K562 (cell line): ENCODE measurements around the gene TMEM129. TPM values are rescaled to one million over a fixed set of nuclear protein-coding genes. Genes with fewer than 3 reads are reported as not detected.

ENCODE experiments used
- ATAC-seq: fragments of 200-7000 bp; cut with Tn5 transposase; 3 replicates; pipeline ENCODE4 v1.9.1; 2020; ENCODE audit warnings: moderate library complexity
- BruUV-seq: library from RNA; stranded (reverse); fragments of 400-500 nt; replicated peaks from 2 replicates; lab custom pipeline; 2021; lab: Mats Ljungman, UMichigan
- CTCF ChIA-PET: fragments of 300-600 bp; formaldehyde crosslinking; extraction: SDS; loops from one replicate; lab custom pipeline; 2021; ENCODE audit warnings: low intra/inter-chr PET ratio; lab: Yijun Ruan, JAX
- POLR2A ChIA-PET: fragments of 300-600, 350-650 bp; sonication (Branson Sonifier 250); formaldehyde crosslinking; extraction: SDS; loops from one replicate; lab custom pipeline; 2021; ENCODE audit warnings: antibody characterized with exemption, inconsistent platforms; lab: Yijun Ruan, JAX
- DNase-seq, 4 experiments: peaks; one replicate each; pipeline versions ENCODE4 v3.0.0 to v3.0.0-alpha.2; 2011 to 2018; ENCODE audit warnings: low spot score in 3 of 4, mixed read lengths in 3 of 4; ENCODE audit errors: extremely low read depth in 1 of 4
- FAIRE-seq: peaks from 2 replicates; lab custom pipeline; 2011; peaks lifted over from hg19 to GRCh38; lab: Jason Lieb, UNC
- H2AFZ ChIP-seq: 2 replicates; pipeline ENCODE4 v1.6.0; 2011; ENCODE audit warnings: low read depth, low read length, control low read depth, inconsistent platforms
- H3K27ac ChIP-seq: fragments of 200-600 bp; 3 replicates; pipeline ENCODE4 v1.8.0; 2011; ENCODE audit warnings: low read depth, mild to moderate bottlenecking, control low read depth, inconsistent platforms, low read length, moderate library complexity, mixed read lengths; ENCODE audit errors: extremely low read depth
- H3K27me3 ChIP-seq, 2 experiments: fragments of 300-600 bp in 1 of 2; 2 replicates in 1 of 2; 3 replicates in 1 of 2; pipeline versions ENCODE4 v1.6.0 to v1.8.0; 2011; ENCODE audit warnings: inconsistent platforms in 2 of 2, low read length in 2 of 2, mild to moderate bottlenecking in 1 of 2, mixed read lengths in 1 of 2, moderate library complexity in 1 of 2; ENCODE audit not compliant: control insufficient read depth in 2 of 2, insufficient read depth in 2 of 2
- H3K36me3 ChIP-seq: fragments of 300-600 bp; 3 replicates; pipeline ENCODE4 v1.8.0; 2011; ENCODE audit warnings: mild to moderate bottlenecking, low read length, inconsistent platforms; ENCODE audit not compliant: control insufficient read depth, insufficient read depth
- H3K4me1 ChIP-seq, 2 experiments: fragments of 200-600 bp in 1 of 2; replicated peaks in 1 of 2; 2 replicates in 1 of 2; 3 replicates in 1 of 2; pipeline versions ENCODE4 v1.5.1 to v1.8.0; 2011; ENCODE audit warnings: inconsistent platforms in 2 of 2, low read length in 2 of 2, mild to moderate bottlenecking in 1 of 2, mixed read lengths in 1 of 2, moderate library complexity in 1 of 2; ENCODE audit not compliant: control insufficient read depth in 2 of 2, insufficient read depth in 2 of 2
- H3K4me2 ChIP-seq: 2 replicates; pipeline ENCODE4 v1.6.1; 2011; ENCODE audit warnings: low read length, control low read depth, inconsistent platforms, mixed read lengths; ENCODE audit not compliant: insufficient read depth
- H3K4me3 ChIP-seq: fragments of 200-600 bp; sonication (generic), shearing (Covaris generic); 2 replicates; pipeline ENCODE4 v1.5.1; 2016; ENCODE audit warnings: control low read depth, inconsistent platforms
- H3K79me2 ChIP-seq: fragments of 200-600 bp; 3 replicates; pipeline ENCODE4 v1.8.0; 2011; ENCODE audit warnings: low read length, inconsistent platforms; ENCODE audit not compliant: control insufficient read depth, insufficient read depth
- H3K9ac ChIP-seq, 2 experiments: 2 replicates each; pipeline versions ENCODE4 v1.6.0 to v1.6.1; 2011; ENCODE audit warnings: low read depth in 2 of 2, low read length in 2 of 2, control low read depth in 1 of 2, inconsistent platforms in 1 of 2, mild to moderate bottlenecking in 1 of 2, mixed read lengths in 1 of 2; ENCODE audit not compliant: insufficient read depth in 1 of 2
- H3K9me1 ChIP-seq: one replicate; pipeline ENCODE4 v1.6.0; 2011; ENCODE audit warnings: inconsistent platforms, mild to moderate bottlenecking, low read length, moderate library complexity; ENCODE audit not compliant: control insufficient read depth, insufficient read depth
- H3K9me3 ChIP-seq: replicated peaks from 2 replicates; pipeline ENCODE4 v1.5.1; 2011; ENCODE audit warnings: low read depth, low read length, inconsistent platforms; ENCODE audit not compliant: control insufficient read depth, insufficient read depth
- H4K20me1 ChIP-seq: replicated peaks from 2 replicates; pipeline ENCODE4 v1.6.1; 2011; ENCODE audit warnings: low read length, inconsistent platforms, mixed read lengths; ENCODE audit not compliant: control insufficient read depth, insufficient read depth
- BRCA1 ChIP-seq, 2 experiments: fragments of 450-650 bp in 1 of 2; sonication (generic) in 1 of 2; formaldehyde crosslinking in 1 of 2; IDR thresholded peaks; 2 replicates each; pipeline versions ENCODE4 v1.5.0 to v1.6.1; 2017 to 2020; ENCODE audit warnings: mild to moderate bottlenecking in 1 of 2, missing genetic modification reagents in 1 of 2
- KDM5B ChIP-seq: fragments of 200-600 bp; sonication (generic); IDR thresholded peaks from 2 replicates; pipeline ENCODE4 v1.6.1; 2012; ENCODE audit warnings: low read depth, mild to moderate bottlenecking, moderate library complexity, low read length, control low read depth, inconsistent platforms; ENCODE audit not compliant: insufficient replicate concordance
- SIRT6 ChIP-seq: IDR thresholded peaks from one replicate; pipeline ENCODE4 v1.6.1; 2012; ENCODE audit warnings: low read depth, mild to moderate bottlenecking, control low read depth, inconsistent platforms, low read length, moderate library complexity
- STAG1 ChIP-seq: sonication (generic); formaldehyde crosslinking; IDR thresholded peaks from 2 replicates; pipeline ENCODE4 v1.5.0; 2020; ENCODE audit warnings: missing genetic modification reagents, borderline replicate concordance
- TEAD4 ChIP-seq, 2 experiments: sonication (generic) in 1 of 2; formaldehyde crosslinking in 1 of 2; IDR thresholded peaks; 2 replicates each; pipeline versions ENCODE4 v1.6.1 to v1.8.0; 2012 to 2022; ENCODE audit warnings: borderline replicate concordance in 1 of 2, inconsistent platforms in 1 of 2, low read length in 1 of 2, mild to moderate bottlenecking in 1 of 2, missing genetic modification reagents in 1 of 2
- ZC3H4 ChIP-seq: sonication (generic); formaldehyde crosslinking; IDR thresholded peaks from 2 replicates; pipeline ENCODE4 v1.9.0; 2021; ENCODE audit warnings: missing genetic modification reagents, borderline replicate concordance
- ZNF445 ChIP-seq: fragments of 250-450 bp; sonication (Bioruptor Pico); IDR thresholded peaks from 2 replicates; pipeline ENCODE4 v1.4.0; 2020; ENCODE audit warnings: low read depth, mild to moderate bottlenecking, moderate library complexity
- ZNF511 ChIP-seq: sonication (generic); formaldehyde crosslinking; IDR thresholded peaks from 2 replicates; pipeline ENCODE4 v1.8.0; 2022; ENCODE audit warnings: mild to moderate bottlenecking, missing genetic modification reagents
- WGBS: fragments of 100-300 bp; shearing (Covaris generic); methylation state at CpG from one replicate; pipeline ENCODE4 v1.1.6; 2016; ENCODE audit warnings: low coverage, mixed read lengths; ENCODE audit not compliant: insufficient coverage; ENCODE audit errors: missing lambda C conversion rate; 5-methylcytosine and 5-hydroxymethylcytosine counted together
- in situ Hi-C: fragments of 300-500 bp; cut with MboI; formaldehyde crosslinking; loops from 4 replicates; pipeline ENCODE4 v1.15.0; 2018; ENCODE audit warnings: inconsistent platforms, mixed read lengths
- intact Hi-C: fragments of 100-400 bp; cut with micrococcal nuclease; formaldehyde crosslinking; loops from 2 replicates; pipeline ENCODE4 v1.14.2; 2022
- polyA plus RNA-seq, 8 experiments: library from polyadenylated mRNA; depleted of rRNA in 4 of 8; stranded (reverse) in 5 of 8; unstranded in 3 of 8; fragments of >200 nt; fragmentation: Nextera tagmentation in 2 of 8; fragmentation: Illumina TruSeq in 1 of 8; extraction: Ambion mirVana in 2 of 8; extraction: Trizol in 1 of 8; gene quantifications; 2 replicates each; pipeline versions ENCODE4 v1.2.1 to v1.2.3, GENCODE V29; 2011 to 2014; ENCODE audit warnings: inconsistent platforms in 1 of 8, missing spikeins in 1 of 8
- total RNA-seq, 7 experiments: library from RNA; depleted of rRNA in 6 of 7; stranded (reverse); fragments of >200 nt in 6 of 7; fragmentation: Illumina TruSeq in 2 of 7; extraction: Trizol in 2 of 7; gene quantifications; 2 replicates each; pipeline versions ENCODE4 v1.2.1 to v1.2.3, GENCODE V29; 2011 to 2021; ENCODE audit warnings: low replicate concordance in 1 of 7

The TMEM129 gene
- total and polyA plus RNA-seq, 9 of the 15 experiments (the other 6 are each of a cell fraction or from before 2014, with no cell fraction given) = 0.34 to 47.2 (median 18.8) TPM

DNA sequence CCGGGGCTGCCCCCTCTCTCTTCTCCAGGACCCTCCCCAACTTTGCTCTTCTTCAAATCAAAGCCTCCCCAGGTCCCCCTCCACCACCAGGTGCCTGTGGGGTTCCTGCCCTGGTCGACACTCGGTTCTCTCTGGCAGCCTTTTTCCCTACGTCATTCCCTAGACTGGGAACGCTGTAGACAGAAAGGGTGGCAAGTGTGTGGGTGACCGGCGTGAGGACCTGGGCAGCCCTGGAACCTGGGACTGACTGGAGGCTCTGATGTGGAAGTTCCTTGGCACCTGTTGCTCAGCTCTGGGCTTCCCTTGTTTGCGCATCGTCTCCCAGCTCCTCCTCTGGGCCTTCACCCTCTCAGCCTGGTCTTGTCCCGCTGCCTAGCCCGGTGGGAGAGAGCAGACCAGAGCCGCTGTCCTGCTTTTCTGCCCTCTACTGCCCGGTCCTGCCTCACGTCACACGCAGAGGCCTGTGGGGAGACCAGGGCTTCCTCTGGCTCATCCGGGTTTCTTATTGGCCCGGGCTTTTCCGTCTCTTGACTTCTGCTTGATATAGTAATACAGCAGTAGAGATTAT, 1.5 kb upstream of the TMEM129 start:
- Histone ChIP-seq H3K9me1 (no peaks in the 10 kb centered on the region), H3K4me3 (peak overlapping the region; percentile 98), H3K9me3 (no peaks in the 10 kb centered on the region), H3K79me2 (peaks cover 86% of the 10 kb centered on the region), H3K36me3 (peaks cover 63% of the 10 kb centered on the region; the same call in 2 of the 3 replicates), H3K4me1 (peaks cover 10 to 60% of the 10 kb centered on the region in 2 experiments; a peak in 4 of 5 replicates), H3K27me3 (no peaks in the 10 kb centered on the region), H2AFZ (no peak overlapping the region), H3K4me2 (peak overlapping the region; percentile 77), H3K9ac (peak overlapping the region; percentile 90 to 95), H4K20me1 (peaks cover 14% of the 10 kb centered on the region), H3K27ac (peak overlapping the region; percentile 95)
- ChIA-PET POLR2A (interaction anchor here (0.5 to 4.7 kb wide), 4 partner anchors 10 to 69 kb away, joined by 3 to 32 read pairs (median 4); partner anchors contain the start of gene SLBP), CTCF (no interaction called here)
- no TSS peak for BruUV-seq
- in situ Hi-C loops (no loop called here), intact Hi-C loops (loop anchor here (10.0 kb wide), 1 partner anchor 368 kb away; no protein-coding TSS in a partner anchor)
- FAIRE-seq = no peak
- 23% methylated on average over 17 of the region's 18 CpGs for WGBS
- TF ChIP-seq STAG1 (CRISPR knock-in tag) (0 out of 2 replicates have a peak, but pooled peaks have one; percentile 13), ZNF445 (CRISPR knock-in tag) (no peak), TEAD4 (IDR thresholded peaks at IDR 0.05; ENCODE audit: low read length) (no peak), TEAD4 (CRISPR knock-in tag; IDR thresholded peaks at IDR 0.05; ENCODE audit: borderline replicate concordance) (0 out of 2 replicates have a peak, but pooled peaks have one; percentile 30), KDM5B (peak; percentile 12), ZC3H4 (0 out of 2 replicates have a peak, but pooled peaks have one; percentile 50), SIRT6 (no peak), ZNF511 (CRISPR knock-in tag) (0 out of 2 replicates have a peak, but pooled peaks have one; percentile 18), BRCA1 (IDR thresholded peaks at IDR 0.05) (no peak), BRCA1 (CRISPR knock-in tag; IDR thresholded peaks at IDR 0.05) (0 out of 2 replicates have a peak, but pooled peaks have one; percentile 31)
- ATAC-seq = no peak
- no peak for DNase-seq
